Endodermal cell (in vitro differentiated cells): ENCODE data around the gene CCS. TPM values are rescaled to one million over a fixed set of nuclear protein-coding genes. Genes with fewer than 3 reads are reported as not detected.
A peak's percentile ranks its signal among the peaks of the same experiment; 100 is the strongest.

Experiments
- DNase-seq: peaks from one replicate; pipeline ENCODE4 v3.0.0-alpha.2; 2017
- H3K27ac ChIP-seq: 2 replicates; pipeline ENCODE4 v1.5.1; 2013; ENCODE audit warnings: mild to moderate bottlenecking, low read depth, low read length, moderate library complexity
- H3K27me3 ChIP-seq: 2 replicates; pipeline ENCODE4 v1.6.1; 2013; ENCODE audit warnings: mild to moderate bottlenecking, low read length, moderate library complexity; ENCODE audit not compliant: insufficient read depth, control insufficient read depth, poor library complexity, severe bottlenecking
- H3K36me3 ChIP-seq: 2 replicates; pipeline ENCODE4 v1.7.0; 2013; ENCODE audit warnings: mild to moderate bottlenecking, low read length, moderate library complexity; ENCODE audit not compliant: control insufficient read depth, insufficient read depth
- H3K4me1 ChIP-seq: one replicate; pipeline ENCODE4 v1.7.0; 2013; ENCODE audit warnings: low read length; ENCODE audit not compliant: control insufficient read depth, insufficient read depth
- H3K4me3 ChIP-seq: 2 replicates; pipeline ENCODE4 v1.5.1; 2013; ENCODE audit warnings: mild to moderate bottlenecking, low read length, moderate library complexity
- H3K9ac ChIP-seq: 2 replicates; pipeline ENCODE4 v1.6.1; 2013; ENCODE audit warnings: mild to moderate bottlenecking, low read length, moderate library complexity; ENCODE audit not compliant: poor library complexity, severe bottlenecking; ENCODE audit errors: extremely low read depth
- H3K9me3 ChIP-seq: 2 replicates; pipeline ENCODE4 v1.6.1; 2013; ENCODE audit warnings: mild to moderate bottlenecking, low read length, moderate library complexity; ENCODE audit not compliant: control insufficient read depth
- H3K27ac Mint-ChIP-seq: 2 replicates; pipeline ENCODE4 v1.8.0; 2020; ENCODE audit warnings: mixed read lengths
- H3K27me3 Mint-ChIP-seq: 2 replicates; pipeline ENCODE4 v1.8.0; 2021; ENCODE audit warnings: mild to moderate bottlenecking, mixed read lengths; ENCODE audit not compliant: insufficient read depth
- H3K36me3 Mint-ChIP-seq: 2 replicates; pipeline ENCODE4 v1.8.0; 2020; ENCODE audit warnings: low read depth, mixed read lengths
- H3K4me1 Mint-ChIP-seq: 2 replicates; pipeline ENCODE4 v1.8.0; 2020; ENCODE audit warnings: mixed read lengths
- H3K4me3 Mint-ChIP-seq: 2 replicates; pipeline ENCODE4 v1.8.0; 2020; ENCODE audit warnings: mild to moderate bottlenecking, moderate library complexity, mixed read lengths
- H3K9me3 Mint-ChIP-seq: 2 replicates; pipeline ENCODE4 v1.8.0; 2020; ENCODE audit warnings: mild to moderate bottlenecking, mixed read lengths
- CTCF ChIP-seq: fragments of 200-600 bp; sonication (generic); conservative IDR thresholded peaks from 2 replicates; pipeline ENCODE4 v1.5.0; 2021; ENCODE audit warnings: antibody characterized with exemption, mild to moderate bottlenecking
- WGBS, 2 experiments: methylation state at CpG; one replicate each; pipeline versions ENCODE4 v1.1.5 to v1.1.7; 2013; ENCODE audit warnings: missing lambda C conversion rate in 2 of 2, mixed read lengths in 1 of 2; ENCODE audit not compliant: insufficient coverage in 1 of 2, insufficient read length in 1 of 2; 5-methylcytosine and 5-hydroxymethylcytosine counted together
- total RNA-seq, 2 donors: library from RNA; stranded (reverse); fragmentation: NEBNext Ultra II Directional in 1 of 2; extraction: Animal tissue kit (Norgen Biotek cat#: 25700) in 1 of 2; gene quantifications; 2 replicates in 1 of 2; 3 replicates in 1 of 2; pipeline ENCODE4 v1.2.1, GENCODE V29; 2021

The CCS gene
- total RNA-seq, 2 donors from 2014 or later = 62.9 to 64.7 TPM

GRCh38 chr11:66616379-66617154, 23.6 kb downstream of the CCS start, which contains the start of gene RBM14:
Gene RBM14 (plus strand): TSS chr11:66616630. CDS start chr11:66616721, 91 bp downstream.
- peak; percentile 100 for DNase-seq
- WGBS, 2 experiments = 0 to 1% methylated on average over 29 to 90 of the region's 90 CpGs
- Mint-ChIP-seq H3K36me3 (peaks cover 27% of the 10 kb centered on the region), H3K27ac (peak within 1 kb of the TSS; percentile 100), H3K27me3 (peaks cover 7% of the 10 kb centered on the region), H3K9me3 (no peaks in the 10 kb centered on the region), H3K4me3 (peak within 1 kb of the TSS; percentile 99), H3K4me1 (peaks cover 22% of the 10 kb centered on the region)
- Histone ChIP-seq H3K9ac (peak within 1 kb of the TSS; percentile 97), H3K27ac (peak within 1 kb of the TSS; percentile 97), H3K4me3 (peak within 1 kb of the TSS; percentile 94), H3K27me3 (peaks cover 4% of the 10 kb centered on the region), H3K9me3 (no peaks in the 10 kb centered on the region), H3K4me1 (no peaks in the 10 kb centered on the region), H3K36me3 (peaks cover 26% of the 10 kb centered on the region)
- TF ChIP-seq CTCF = no peak

GRCh38 chr11:66617155-66617834, 24.3 kb downstream of the CCS start:
- peaks cover 31% of the 10 kb centered on the region for H3K36me3 ChIP-seq
- no peaks in the 10 kb centered on the region for H3K4me1 ChIP-seq
- Mint-ChIP-seq H3K4me1 (peaks cover 23% of the 10 kb centered on the region), H3K4me3 (peak overlapping the region; percentile 99), H3K27me3 (peaks cover 7% of the 10 kb centered on the region), H3K9me3 (no peaks in the 10 kb centered on the region), H3K36me3 (peaks cover 29% of the 10 kb centered on the region), H3K27ac (peak overlapping the region; percentile 100)
- no peak for DNase-seq
- H3K27me3 ChIP-seq = peaks cover 4% of the 10 kb centered on the region
- peak overlapping the region; percentile 92 for H3K27ac ChIP-seq
- TF ChIP-seq CTCF = no peak
- peak overlapping the region; percentile 94 for H3K4me3 ChIP-seq
- no peaks in the 10 kb centered on the region for H3K9me3 ChIP-seq
- H3K9ac ChIP-seq = peak overlapping the region; percentile 97
- WGBS, 2 experiments = 0 to 1% methylated on average over 13 to 35 of the region's 38 CpGs

- no peaks in the 10 kb centered on the region for H3K27me3 Mint-ChIP-seq
- H3K27ac ChIP-seq = no peak overlapping the region
- peaks cover 32% of the 10 kb centered on the region for H3K4me1 Mint-ChIP-seq
- no peak for DNase-seq
- no peaks in the 10 kb centered on the region for H3K27me3 ChIP-seq
- TF ChIP-seq CTCF = no peak
- H3K9me3 ChIP-seq = no peaks in the 10 kb centered on the region
- H3K4me3 Mint-ChIP-seq = peak overlapping the region; percentile 99
- peak overlapping the region; percentile 23 for H3K27ac Mint-ChIP-seq
- peak overlapping the region; percentile 94 for H3K4me3 ChIP-seq
- H3K36me3 Mint-ChIP-seq = peaks cover 43% of the 10 kb centered on the region
- H3K9ac ChIP-seq = peak overlapping the region; percentile 45
- H3K4me1 ChIP-seq = peaks cover 6% of the 10 kb centered on the region
- peaks cover 49% of the 10 kb centered on the region for H3K36me3 ChIP-seq
- H3K9me3 Mint-ChIP-seq = no peaks in the 10 kb centered on the region
- WGBS, 2 experiments = 89 to 94% methylated on average over 2 to 3 of the region's 4 CpGs
These were observed 26.1 kb downstream of the CCS start for GRCh38 chr11:66619080-66619554.
